Muscle of back (tissue), 13 donors: ENCODE results near the gene PP2D1. TPM values are rescaled to one million over a fixed set of nuclear protein-coding genes. Genes with fewer than 3 reads are reported as not detected.
"Not testable (repeated sequence)": the region's sequence is repeated elsewhere in the genome, so short reads cannot be mapped to it uniquely, and the experiment has no call there.

Source experiments
- DNase-seq, 3 donors: peaks; one replicate each; pipeline versions ENCODE4 v3.0.0 to v3.0.0-alpha.2; 2013
- long read RNA-seq, 9 donors: transcript quantifications; one replicate each; lab custom pipeline, GENCODE V29; 2026
- polyA plus RNA-seq, 10 donors: library from polyadenylated mRNA; unstranded; fragments of 120-200 nt; gene quantifications; one replicate each; pipeline ENCODE4 v1.2.1, GENCODE V29; 2013; ENCODE audit not compliant: insufficient read length in 10 of 10

PP2D1 gene, protein sequence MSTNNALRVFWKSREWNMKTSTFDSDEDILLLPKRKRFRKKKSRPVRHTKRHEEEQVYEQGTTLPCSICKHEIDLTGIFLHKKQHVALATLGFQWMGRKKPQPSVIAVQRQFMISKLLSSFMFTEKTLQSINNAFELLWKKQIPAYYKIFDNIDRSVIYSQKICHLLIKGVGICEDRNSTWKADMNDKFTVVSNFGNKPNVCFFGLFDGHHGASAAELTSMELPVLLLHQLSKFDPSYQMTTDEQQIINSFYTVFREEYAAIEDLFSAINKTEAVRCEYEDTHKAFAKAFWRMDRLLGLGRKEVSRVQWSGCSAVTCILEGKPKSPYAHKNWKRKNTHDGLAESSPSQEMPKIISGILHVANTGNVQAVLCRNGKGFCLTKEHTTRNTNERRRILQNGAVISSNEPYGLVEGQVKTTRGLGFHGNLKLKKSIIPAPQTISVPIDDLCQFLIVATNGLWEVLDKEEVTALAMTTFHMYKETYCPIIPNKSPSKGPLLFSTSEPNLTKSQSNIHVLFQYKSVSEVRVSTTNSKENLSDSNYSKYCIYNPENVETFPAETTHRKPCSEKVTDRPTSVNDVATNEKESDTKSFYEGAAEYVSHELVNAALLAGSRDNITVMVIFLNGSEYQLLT
- under 1 TPM; 0.12 to 0.94 (median 0.21) TPM for polyA plus RNA-seq
- long read RNA-seq, donor 1, result 0 reads
- long read RNA-seq, donor 2, result 0 reads
- long read RNA-seq, donor 3, result 0 reads
- long read RNA-seq, donor 4, result 0 reads
- long read RNA-seq, donor 5, result 0 reads
- long read RNA-seq, donor 6, result 0 reads
- long read RNA-seq, donor 7, partial matches to known transcripts, result 51 of 60 reads
- long read RNA-seq, donor 7, other reads (novel, unspliced or antisense), result 9 of 60 reads
- long read RNA-seq, donor 8, partial matches to known transcripts, result 9 of 9 reads
- long read RNA-seq, donor 8, other reads (novel, unspliced or antisense), result 0 of 9 reads
- long read RNA-seq, donor 9, result 0 reads

DNA sequence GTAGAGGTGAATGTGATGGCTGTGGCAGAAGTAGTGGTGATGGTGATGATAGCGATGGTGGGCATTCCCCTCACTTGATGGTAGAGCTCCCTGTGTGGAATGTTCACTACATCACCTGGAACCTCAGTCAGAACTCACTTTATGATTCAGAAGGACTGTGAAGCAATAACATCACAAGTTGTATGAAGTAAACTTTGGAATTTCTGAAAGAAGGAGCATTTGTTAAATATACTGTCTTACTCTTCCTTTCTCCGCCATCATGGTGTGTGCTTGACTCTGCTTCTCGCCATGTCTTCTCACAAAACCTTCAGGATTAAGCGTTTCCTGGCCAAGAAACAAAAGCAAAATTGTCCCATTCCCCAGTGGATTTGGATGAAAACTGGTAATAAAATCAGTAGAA lies at the start of gene PP2D1:
Gene PP2D1, minus strand, starts transcription at position 101 of the 400 bp plus-strand sequence. CDS start 192 bp downstream, outside the sequence.
- no peak for DNase-seq

DNA sequence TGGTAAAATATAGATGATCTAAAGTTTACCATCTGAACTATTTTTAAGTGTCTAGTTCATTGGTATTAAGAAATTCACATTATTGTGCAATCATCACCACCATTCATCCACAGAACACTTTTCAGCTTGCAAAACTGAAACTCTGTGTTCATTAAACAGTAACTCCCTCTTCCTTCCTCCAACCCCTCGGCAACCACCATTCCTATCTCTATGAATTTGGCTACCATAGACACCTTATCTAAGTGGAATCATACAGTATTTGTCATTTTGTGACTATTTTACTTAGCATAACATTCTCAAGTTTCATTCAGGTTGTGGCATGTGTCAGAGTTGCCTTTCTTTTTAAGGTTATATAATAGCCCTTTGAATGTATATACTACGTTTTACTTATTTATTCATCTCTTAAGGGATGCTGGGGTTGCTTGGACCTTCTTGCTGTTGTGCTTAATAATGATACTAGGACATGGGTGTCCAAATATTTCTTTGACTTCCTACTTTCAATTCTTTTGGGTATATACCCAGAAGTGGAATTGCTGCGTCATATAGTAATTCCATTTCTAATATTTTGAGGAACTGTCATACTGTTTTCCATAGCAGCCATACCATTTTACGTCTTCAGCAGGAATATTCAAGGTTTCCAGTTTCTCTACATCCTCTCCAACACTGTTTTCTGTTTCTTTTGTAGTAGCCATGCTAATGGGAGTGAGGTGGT lies 49.1 kb upstream of the PP2D1 start:
- no peak for DNase-seq

DNA sequence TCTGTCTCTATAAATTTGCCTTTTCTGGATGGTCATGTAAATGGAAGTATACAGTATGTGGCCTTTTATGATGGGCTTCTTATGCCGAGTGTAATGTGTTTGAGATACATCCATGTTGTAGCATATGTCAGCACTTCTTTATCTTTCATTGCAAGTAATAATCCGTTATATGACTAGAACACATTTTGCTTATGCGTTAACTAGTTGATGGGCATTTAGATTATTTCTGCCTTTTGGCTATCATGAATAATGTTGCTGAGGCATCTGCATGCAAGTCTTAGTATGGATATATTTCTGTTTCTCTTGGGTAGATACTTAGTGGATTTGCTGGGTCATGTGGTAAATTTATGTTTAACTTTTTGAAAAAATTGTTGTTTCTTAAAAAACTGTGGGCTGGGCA lies 47.9 kb upstream of the PP2D1 start:
- DNase-seq, result no peak

DNA sequence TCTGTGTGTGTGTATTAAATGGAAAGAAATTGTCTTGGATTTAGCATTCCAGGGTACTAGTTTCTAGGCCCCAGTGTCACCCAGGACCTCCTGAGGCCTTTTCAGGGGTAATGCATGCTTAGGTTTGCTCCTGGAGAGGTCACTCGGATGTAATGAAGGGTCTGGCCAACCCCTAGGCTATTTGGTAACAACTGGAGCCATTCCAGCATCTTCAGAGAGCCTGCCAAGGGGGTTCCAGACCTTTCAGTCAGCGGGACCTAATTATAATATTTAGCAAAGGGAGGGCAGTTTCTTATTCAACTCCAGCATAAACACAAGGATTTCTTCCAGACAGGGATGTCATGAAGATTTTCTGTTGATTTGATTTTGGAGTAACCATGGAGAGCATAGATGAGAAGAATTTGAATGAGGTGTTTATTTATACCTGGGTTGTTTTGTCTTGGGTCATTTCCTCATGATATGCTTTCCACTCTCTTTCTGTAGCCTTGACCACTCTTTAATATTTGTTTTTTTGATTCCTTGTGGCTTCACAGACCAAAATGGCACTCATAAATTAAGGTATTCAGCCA lies 45.6 kb upstream of the PP2D1 start:
- no peak for DNase-seq

DNA sequence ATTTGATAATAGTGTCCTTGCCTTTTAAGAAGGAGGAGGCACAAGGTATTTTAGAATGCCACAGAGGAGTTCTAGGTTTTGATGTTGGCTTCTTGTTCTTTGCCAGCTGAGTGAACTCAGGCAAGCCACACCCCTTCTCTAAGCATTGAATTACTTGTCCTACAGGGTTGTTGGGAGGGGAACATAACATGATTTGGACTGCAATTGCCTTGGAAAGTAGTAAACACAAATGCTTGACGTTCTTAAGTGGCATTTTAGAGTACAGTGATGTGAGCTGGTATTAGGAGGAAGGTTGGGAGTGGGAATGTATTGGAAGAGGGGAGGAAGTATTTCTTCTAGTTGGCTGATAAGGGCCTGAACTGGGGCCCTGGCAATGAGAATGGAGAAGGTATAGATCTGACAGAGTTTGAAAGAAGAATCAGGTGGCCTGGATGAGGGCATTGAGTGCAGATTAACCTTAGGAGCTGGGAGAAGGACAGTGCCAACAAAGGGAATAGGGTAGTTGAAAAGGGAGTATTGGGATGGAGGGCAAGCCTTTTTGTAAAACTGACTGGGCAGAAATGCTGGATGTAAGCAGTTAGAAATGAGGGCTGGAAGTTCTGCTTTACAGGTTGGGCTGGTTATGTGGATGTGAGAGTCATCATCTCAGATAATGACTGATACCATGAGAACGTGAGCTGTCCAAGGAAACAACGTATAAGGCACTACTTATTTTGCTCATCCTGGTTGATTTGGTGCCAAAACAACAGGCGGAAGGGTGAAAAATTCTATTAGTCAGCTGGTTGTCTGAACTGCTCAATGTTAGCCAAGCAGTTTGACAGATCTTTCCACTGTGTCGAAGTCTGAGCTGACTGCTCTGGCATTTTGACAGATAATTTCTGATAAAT lies 44.9 kb upstream of the PP2D1 start:
- DNase-seq, result peak in 2 of 3 donors; percentile 26 to 45

DNA sequence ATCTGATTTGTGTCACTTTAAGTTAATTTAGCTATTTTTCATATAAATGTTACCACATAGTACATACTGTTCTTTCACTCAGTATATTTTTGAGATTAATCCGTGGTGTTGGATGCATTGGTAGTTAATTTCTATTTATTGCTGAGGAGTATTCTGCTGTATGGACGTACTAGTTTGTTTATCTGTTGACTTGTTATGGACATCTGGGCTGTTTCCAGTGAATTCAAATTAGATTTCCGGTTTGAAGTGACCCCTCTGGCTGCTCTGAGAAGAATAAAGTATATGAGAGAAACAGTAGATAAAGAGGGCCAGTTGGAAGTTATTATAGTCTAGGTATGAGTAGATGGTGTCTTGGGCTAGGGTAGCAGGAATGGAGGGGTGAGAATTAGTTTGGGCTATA lies 43.8 kb upstream of the PP2D1 start:
- no peak for DNase-seq

DNA sequence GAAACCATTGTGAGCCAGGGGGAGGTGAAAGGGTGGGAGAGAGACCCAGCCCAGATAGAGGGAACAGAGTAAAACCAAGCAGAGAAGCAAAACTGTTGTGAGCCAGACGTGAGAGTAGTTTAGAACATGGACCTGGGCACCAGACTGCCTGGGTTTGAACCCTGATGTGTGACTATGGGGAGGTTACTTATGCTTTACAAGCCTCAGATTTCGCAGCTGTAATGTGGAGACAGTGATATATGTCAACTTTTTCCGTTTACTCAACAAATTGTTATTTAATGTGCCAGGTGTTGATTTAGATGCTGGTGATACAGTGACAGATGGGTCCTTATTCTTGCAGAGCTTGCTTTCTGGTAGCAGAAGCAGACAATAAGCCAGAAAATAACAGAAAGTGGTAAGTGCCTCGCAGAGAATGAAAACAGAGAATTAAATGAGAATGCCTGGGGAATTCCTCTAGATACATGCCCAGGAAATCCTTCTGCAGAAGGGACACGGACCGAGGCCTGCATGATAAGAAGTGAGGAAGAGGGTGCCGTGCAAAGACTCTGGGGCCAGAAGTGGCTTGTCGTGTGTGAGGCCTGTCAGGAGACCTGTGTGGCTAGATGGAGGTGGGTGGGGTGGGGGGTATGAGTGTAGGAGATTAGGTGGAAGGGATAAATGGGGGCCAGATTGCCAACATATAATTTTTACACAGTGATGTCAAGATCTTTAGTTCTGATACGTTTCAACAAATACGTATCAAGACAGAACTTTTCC lies 43.1 kb upstream of the PP2D1 start:
- DNase-seq, result no peak

DNA sequence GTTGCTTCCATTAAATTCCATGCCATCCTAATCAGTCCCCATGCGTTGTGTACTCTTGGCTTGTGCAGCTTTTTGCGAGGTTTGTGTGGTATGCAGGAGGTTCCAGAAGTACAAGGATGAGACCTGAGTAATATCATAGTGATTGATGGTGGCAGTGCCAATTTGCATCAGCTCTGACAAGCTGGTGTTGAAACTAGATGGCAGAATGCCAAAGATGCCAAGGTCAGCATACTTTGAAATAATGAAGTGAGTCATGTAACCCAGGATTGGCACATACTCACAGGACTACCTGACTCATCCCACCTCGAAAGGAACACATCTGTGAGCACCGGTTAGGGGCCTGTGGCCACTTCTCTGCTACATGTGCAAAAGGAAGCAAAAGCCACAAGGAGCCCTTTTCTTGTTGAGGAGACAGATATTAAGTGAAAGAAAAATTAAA lies 42.5 kb upstream of the PP2D1 start:
- DNase-seq, result peak in 1 of 3 donors; percentile 29

DNA sequence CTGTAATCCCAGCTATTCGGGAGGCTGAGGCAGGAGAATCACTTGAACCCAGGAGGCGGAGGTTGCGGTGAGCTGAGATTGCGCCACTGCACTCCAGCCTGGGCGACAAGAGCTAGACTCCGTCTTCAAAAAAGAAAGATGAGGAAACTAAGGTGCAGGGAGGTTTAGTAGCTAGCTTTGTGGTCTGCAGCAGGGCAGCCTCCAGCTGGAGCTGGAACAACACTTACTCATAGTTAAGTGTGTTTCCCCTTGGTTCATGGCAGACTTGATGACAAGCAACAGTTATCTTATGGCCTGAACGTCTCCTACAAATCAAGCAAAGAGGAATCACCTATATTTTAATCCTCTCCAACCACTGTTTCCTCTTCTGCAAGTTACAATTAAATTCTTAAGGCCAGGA lies 40.8 kb upstream of the PP2D1 start:
- DNase-seq, result no peak

DNA sequence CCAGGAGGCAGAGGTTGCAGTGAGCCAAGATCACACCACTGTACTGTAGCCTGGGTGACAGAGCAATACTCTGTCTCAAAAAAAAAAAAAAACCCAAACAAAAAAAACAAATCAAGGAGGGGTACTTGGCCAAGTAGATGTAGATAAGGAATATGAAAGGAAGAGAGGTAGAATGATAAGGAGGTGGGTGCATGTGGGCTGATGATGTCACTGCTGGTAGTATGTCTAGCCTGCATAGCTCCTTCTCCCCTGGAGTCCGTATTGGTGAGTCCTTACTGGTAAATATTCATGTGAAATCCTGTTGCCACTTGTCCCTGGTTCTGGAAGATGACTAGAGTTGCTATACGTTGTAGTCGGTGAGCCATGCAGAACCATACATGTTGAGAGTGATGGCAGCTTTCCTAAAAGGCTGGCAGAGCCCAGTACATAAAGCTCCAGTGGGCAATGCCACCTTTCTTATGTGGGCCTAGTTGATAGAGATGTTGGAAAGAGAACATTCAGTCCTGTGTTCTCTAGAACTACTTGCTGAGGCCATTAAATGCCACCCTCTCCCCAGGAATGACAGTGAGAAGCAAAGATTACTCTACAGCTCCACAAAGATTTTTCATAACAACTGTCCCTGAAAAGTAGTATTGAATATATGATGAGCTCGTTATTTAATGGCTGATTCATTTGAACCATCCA lies 39.2 kb upstream of the PP2D1 start:
- DNase-seq, result no peak

DNA sequence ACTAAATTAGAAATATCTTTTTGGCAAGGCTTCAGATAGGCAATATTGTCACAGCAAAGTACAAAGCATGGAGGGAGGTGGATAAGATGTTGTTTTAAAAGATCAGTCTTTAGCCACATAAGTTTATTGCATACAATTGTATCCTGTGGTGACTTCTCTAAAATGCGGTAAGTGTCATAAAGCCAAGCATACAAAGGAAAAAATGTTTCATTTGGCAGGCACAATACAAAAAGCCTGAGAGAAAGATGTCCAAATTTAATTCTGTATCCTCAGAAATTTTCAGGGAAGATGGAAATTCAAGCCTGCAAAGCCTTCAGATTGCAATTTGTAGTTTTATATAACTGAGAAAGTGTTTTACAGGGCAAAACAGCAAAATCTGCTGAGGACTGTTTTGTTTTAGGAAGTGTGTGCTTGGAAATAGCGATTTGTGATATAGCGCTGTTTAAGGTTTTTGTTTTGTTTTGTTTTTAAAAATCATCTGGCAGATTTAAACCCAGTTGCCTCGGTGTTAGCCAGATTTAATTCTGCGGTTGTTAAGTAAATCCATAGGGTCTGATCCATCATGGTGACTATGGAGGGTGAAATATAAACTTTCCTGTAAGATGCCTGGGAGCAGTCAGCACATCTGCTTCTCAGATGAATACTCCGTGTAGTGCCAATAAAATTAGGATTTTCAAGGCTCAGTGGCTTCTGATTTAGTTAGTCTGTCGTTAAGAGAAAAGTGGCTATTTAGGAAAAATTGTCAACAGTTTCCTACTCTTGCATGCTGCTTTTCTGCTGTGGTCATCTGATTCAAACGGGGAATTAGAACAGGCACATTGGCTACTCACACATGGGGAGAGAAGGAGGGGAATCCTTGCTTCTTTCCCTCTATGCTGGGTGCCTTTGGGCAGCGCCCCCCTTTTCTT lies 36.2 kb upstream of the PP2D1 start:
- peak; percentile 41 to 70 (median 55) for DNase-seq

DNA sequence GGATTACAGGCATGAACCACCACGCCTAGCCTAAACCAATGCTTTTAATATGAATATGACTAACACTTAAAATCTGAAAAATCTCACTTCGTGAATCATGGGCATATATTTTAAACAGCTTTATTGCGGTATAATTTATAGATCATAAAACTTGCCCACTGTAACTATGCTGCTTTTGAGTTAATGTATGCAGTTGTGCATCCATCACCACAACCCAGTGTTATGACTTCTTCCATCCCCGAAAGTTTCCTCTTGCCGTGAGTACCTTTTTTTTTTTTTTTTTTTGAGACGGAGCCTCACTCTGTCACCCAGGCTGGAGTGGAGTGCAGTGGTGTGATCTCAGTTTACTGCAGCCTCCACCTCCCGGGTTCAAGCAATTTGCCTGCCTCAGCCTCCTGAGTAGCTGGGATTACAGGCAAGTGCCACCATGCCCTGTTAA lies 35.3 kb upstream of the PP2D1 start:
- no peak for DNase-seq

DNA sequence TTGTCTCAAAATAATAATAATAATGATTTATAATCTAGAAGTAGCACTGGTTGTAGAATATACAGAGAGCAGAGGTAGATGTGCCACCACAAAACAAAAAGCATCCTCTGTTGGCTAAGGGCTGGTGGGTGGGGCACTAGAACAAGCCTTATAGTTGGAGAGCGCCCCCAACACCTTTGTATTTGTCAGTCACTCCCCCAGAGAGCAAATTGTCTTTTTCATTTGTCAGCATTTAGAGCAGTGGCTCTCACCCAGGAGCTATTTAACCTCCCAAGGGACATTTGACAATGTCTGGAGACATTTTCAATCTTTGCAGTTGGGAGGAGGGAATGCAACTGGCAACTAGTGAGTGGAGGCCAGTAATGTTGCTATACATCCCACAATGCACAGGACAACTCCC lies 34.5 kb upstream of the PP2D1 start:
- no peak for DNase-seq

DNA sequence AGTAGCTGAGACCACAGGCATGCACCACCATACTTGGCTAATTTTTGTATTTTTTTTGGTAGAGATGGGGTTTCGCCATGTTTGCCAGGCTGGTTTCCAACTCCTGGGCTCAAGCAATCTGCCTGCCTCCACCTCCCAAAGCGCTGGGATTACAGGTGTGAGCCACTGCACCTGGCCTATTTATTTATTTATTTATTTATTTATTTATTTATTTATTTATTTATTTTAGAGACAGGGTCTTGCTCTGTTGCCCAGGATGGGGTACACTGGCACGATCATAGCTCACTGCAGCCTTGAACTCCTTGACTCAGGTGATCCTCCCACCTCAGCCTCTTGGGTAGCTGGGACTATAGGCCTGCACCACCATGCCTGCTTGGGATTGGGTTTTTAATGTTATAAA lies 33.1 kb upstream of the PP2D1 start:
- not testable (repeated sequence) for DNase-seq

DNA sequence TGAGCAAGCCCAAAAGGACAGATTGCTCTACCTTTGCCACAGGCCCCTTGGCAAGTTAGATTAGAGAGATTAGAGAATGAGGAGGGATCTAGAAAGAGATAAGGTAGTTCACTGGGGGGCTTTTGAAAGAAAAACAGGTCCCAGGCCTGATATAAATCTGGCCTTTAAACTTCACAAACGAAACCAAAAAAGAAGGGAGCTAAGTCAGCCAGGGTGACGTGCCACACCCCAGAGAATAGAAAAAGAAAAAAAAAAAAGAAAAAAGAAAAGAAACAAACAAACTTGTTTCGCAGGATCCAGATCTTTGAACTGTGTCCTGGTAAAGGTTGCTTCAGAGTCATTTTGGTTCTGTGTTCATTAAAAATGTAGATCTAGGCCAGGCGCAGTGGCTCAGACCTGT lies 31.8 kb upstream of the PP2D1 start:
- no peak for DNase-seq

DNA sequence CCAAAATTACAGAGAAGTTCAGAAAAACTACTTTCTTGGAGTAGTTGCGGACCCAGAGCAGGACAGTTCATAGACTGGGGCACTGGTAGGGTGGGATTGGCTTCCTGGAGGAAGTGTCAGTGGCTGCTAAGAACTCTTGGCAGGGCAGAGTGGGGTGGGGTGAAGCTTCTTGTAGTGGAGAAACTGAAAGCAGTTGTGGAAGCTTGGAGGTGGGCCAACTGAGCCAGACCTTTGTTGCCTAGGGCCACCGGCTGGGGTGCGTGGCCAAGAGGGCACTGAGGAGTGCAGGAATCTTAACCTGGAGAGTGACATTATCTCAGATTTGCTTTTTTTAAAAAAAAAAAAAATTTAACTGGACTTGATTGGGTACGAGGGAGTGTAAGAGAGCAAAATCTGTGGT lies 31.3 kb upstream of the PP2D1 start:
- DNase-seq, result peak in 1 of 3 donors; percentile 50

DNA sequence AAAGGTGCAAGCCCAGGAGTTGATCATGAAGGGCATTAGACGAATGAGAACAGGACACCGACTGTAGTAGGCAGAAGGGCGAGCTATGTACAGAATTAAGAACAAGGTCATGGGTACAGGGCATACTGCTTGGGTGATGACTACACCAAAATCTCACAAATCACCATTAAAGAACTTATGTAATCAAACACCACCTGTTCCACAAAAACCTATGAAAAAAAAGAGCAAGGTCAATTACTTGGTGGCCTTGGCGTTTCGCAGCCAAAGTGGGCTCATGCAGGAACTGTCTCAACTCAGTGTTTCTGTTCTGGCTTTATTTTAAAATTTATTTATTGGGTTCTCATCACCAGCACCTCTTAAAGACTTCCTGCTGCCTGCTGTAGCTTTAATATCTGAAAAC lies 30.3 kb upstream of the PP2D1 start:
- no peak for DNase-seq

DNA sequence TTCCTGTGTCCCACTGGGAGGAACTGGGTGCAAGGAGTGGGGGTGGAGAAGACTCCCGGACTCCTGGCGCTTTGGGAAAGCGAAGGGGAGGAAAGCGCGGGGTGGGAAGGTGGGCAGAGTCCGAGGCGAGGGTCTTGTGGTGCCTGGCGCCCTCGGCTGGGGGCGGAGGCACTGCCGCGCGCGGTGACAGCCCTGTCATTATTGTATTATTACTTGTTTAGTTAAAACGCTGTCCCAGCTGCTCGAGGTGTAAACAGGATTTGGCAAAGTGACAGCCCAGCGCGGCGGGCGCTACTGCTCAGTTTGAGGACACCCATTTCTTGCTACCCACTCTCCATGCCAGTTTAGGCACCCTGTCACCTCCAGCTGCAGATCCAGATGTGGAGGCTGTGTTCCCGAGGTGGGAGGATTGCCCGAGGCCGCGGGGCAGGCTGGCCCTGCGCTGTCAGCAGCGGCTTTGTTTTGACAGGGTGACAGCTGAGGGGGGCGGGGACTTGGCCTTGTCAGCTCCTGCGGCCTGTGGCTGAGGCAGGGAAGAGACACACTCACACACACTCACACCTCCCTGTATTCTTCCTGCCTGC lies 29.2 kb upstream of the PP2D1 start:
- peak; percentile 83 to 94 (median 86) for DNase-seq
